Activated B cell treated with CpG ODN at 0.5 μM for 24 hours (primary cell): ENCODE results near the gene ASTE1. TPM values are rescaled to one million over a fixed set of nuclear protein-coding genes. Genes with fewer than 3 reads are reported as not detected.

ENCODE experiments used
- ATAC-seq: fragments of 200-7000 bp; cut with Tn5 transposase; one replicate; pipeline ENCODE4 v1.10.0; 2021; ENCODE audit warnings: low read depth, mild to moderate bottlenecking, moderate library complexity
- CTCF ChIA-PET: fragments of 350-600 bp; sonication (Branson Sonifier 250); formaldehyde crosslinking; loops from one replicate; lab custom pipeline; 2021; ENCODE audit warnings: antibody characterized with exemption; lab: Charles Lee
- POLR2A ChIA-PET: fragments of 350-600 bp; sonication (Branson Sonifier 250); formaldehyde crosslinking; loops from one replicate; lab custom pipeline; 2021; ENCODE audit warnings: antibody characterized with exemption; lab: Charles Lee
- DNase-seq: peaks from one replicate; pipeline ENCODE4 v3.0.0; 2022
- H3K27ac Mint-ChIP-seq: one replicate; pipeline ENCODE4 v1.8.0; 2020; ENCODE audit warnings: mixed read lengths
- H3K27me3 Mint-ChIP-seq: one replicate; pipeline ENCODE4 v1.8.0; 2021; ENCODE audit warnings: mixed read lengths
- H3K36me3 Mint-ChIP-seq: one replicate; pipeline ENCODE4 v1.8.0; 2021; ENCODE audit warnings: low read depth, mixed read lengths
- H3K4me1 Mint-ChIP-seq: one replicate; pipeline ENCODE4 v1.8.0; 2021; ENCODE audit warnings: mixed read lengths
- H3K4me3 Mint-ChIP-seq: one replicate; pipeline ENCODE4 v1.8.0; 2020; ENCODE audit warnings: mild to moderate bottlenecking, mixed read lengths
- H3K9me3 Mint-ChIP-seq: one replicate; pipeline ENCODE4 v1.8.0; 2020; ENCODE audit warnings: mixed read lengths
- CTCF ChIP-seq: fragments of 200-600 bp; IDR thresholded peaks from one replicate; pipeline ENCODE4 v1.8.0; 2022; ENCODE audit warnings: antibody characterized with exemption, mild to moderate bottlenecking
- intact Hi-C: fragments of 100-400 bp; cut with micrococcal nuclease; formaldehyde crosslinking; loops from one replicate; pipeline ENCODE4 v1.15.1; 2024
- total RNA-seq: library from RNA; stranded (reverse); gene quantifications from 2 replicates; pipeline ENCODE4 v1.2.3, GENCODE V29; 2022

The ASTE1 gene
- total RNA-seq, 1 donor from 2014 or later, result 16.9 TPM

- H3K9me3 Mint-ChIP-seq, result no peaks in the 10 kb centered on the region
- peaks cover 7% of the 10 kb centered on the region for H3K4me1 Mint-ChIP-seq
- peaks cover 72% of the 10 kb centered on the region for H3K36me3 Mint-ChIP-seq
- H3K27me3 Mint-ChIP-seq, result no peaks in the 10 kb centered on the region
- CTCF ChIA-PET, result no interaction called here
- H3K27ac Mint-ChIP-seq, result no peak overlapping the region
- intact Hi-C loops, result no loop called here
- no peak for TF ChIP-seq CTCF
- POLR2A ChIA-PET, result no interaction called here
- no peak for DNase-seq
- no peak for ATAC-seq
- no peak overlapping the region for H3K4me3 Mint-ChIP-seq
These were observed 18.3 kb downstream of the ASTE1 start for GRCh38 chr3:131008326-131008725.

- H3K27ac Mint-ChIP-seq, result no peak overlapping the region
- CTCF ChIA-PET, result no interaction called here
These were observed 18.8 kb downstream of the ASTE1 start for GRCh38 chr3:131007782-131008181.

GRCh38 chr3:131007256-131007655 is 19.4 kb downstream of the ASTE1 start:
- Mint-ChIP-seq H3K4me3 (no peak overlapping the region), H3K4me1 (peaks cover 7% of the 10 kb centered on the region), H3K36me3 (peaks cover 68% of the 10 kb centered on the region), H3K9me3 (no peaks in the 10 kb centered on the region), H3K27me3 (no peaks in the 10 kb centered on the region), H3K27ac (no peak overlapping the region)
- ChIA-PET CTCF (no interaction called here), POLR2A (no interaction called here)
- intact Hi-C loops, result no loop called here
- DNase-seq (no peak), ATAC-seq (no peak)
- TF ChIP-seq CTCF, result no peak

More at GRCh38 chr3:131007782-131008181, 18.8 kb downstream of the ASTE1 start:
- H3K36me3 Mint-ChIP-seq, result peaks cover 69% of the 10 kb centered on the region
- no peaks in the 10 kb centered on the region for H3K9me3 Mint-ChIP-seq
- POLR2A ChIA-PET, result no interaction called here
- ATAC-seq, result no peak
- H3K27me3 Mint-ChIP-seq, result no peaks in the 10 kb centered on the region
- H3K4me3 Mint-ChIP-seq, result no peak overlapping the region
- intact Hi-C loops, result no loop called here
- peaks cover 7% of the 10 kb centered on the region for H3K4me1 Mint-ChIP-seq
- no peak for TF ChIP-seq CTCF
- no peak for DNase-seq

- Mint-ChIP-seq H3K27ac (no peak overlapping the region), H3K4me3 (no peak overlapping the region), H3K36me3 (peaks cover 67% of the 10 kb centered on the region), H3K9me3 (no peaks in the 10 kb centered on the region), H3K4me1 (peaks cover 7% of the 10 kb centered on the region), H3K27me3 (no peaks in the 10 kb centered on the region)
- no peak for DNase-seq
- intact Hi-C loops, result no loop called here
- CTCF ChIA-PET, result no interaction called here
- no peak for TF ChIP-seq CTCF
- ATAC-seq, result no peak
- POLR2A ChIA-PET, result no interaction called here
These were observed 22.0 kb downstream of the ASTE1 start for GRCh38 chr3:131004603-131005002.

GRCh38 chr3:131001071-131001470 is 25.6 kb downstream of the ASTE1 start:
- TF ChIP-seq CTCF, result no peak
- Mint-ChIP-seq H3K9me3 (no peaks in the 10 kb centered on the region), H3K27ac (no peak overlapping the region), H3K27me3 (no peaks in the 10 kb centered on the region), H3K4me1 (no peaks in the 10 kb centered on the region), H3K36me3 (peaks cover 68% of the 10 kb centered on the region), H3K4me3 (no peak overlapping the region)
- POLR2A ChIA-PET, result interaction anchor here (0.6 kb wide), 1 partner anchor 13 kb away, joined by 3 read pairs; no protein-coding TSS in a partner anchor
- no peak for DNase-seq
- intact Hi-C loops, result no loop called here
- CTCF ChIA-PET, result no interaction called here
- no peak for ATAC-seq
